Prostate gland (tissue), 2 donors: Measurements from ENCODE around the gene KCNQ1.

Source experiments
- CTCF ChIP-seq, 4 experiments: fragments of 200-600 bp in 2 of 4; fragments of 450-650 bp in 2 of 4; sonication (generic) in 2 of 4; IDR thresholded peaks; 1 replicate in 3 of 4; 2 replicates in 1 of 4; pipeline ENCODE4 v1.5.1; 2016 to 2019; ENCODE audit warnings: antibody characterized with exemption in 4 of 4, mild to moderate bottlenecking in 2 of 4, moderate library complexity in 2 of 4
- POLR2A ChIP-seq: fragments of 450-650 bp; IDR thresholded peaks from one replicate; pipeline ENCODE4 v1.6.1; 2016; ENCODE audit warnings: antibody characterized with exemption, mild to moderate bottlenecking

- TF ChIP-seq CTCF (IDR thresholded peaks at IDR 0.05) (no peak), POLR2A (no peak)
Observed at GRCh38 chr11:2685051-2685450, 240.2 kb downstream of the KCNQ1 start.
